Measurements from ENCODE around the gene TM2D3.
A peak's percentile ranks its signal among the peaks of the same experiment; 100 is the strongest.
"Not testable (repeated sequence)": the region's sequence is repeated elsewhere in the genome, so short reads cannot be mapped to it uniquely, and the experiment has no call there.

TM2D3 gene

DNA sequence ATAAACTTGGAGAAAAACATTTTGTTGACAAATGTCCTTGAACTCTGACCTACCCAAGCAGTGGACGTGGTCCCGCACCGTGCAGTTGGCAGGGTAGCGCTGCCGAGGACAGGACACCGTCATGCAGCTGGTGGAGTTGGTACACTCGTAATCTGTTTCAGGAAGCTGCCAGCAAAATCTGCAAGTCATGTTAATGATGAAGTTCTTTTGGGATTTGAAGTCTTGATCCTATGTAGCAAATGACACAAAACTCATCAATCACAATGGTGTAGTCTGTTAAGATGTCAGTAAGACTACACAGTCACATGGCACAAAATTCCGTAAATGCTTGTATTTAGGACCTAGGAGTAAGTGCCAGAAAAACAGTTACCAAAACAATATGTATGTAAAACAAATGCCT, 5.5 kb downstream of the TM2D3 start:
- H3K4me1 Mint-ChIP-seq (ENCODE audit: low read depth), result peaks cover 57% of the 10 kb centered on the region
- H3K4me3 Mint-ChIP-seq, result no peak overlapping the region
- H3K27ac Mint-ChIP-seq, result peak overlapping the region; percentile 54

DNA sequence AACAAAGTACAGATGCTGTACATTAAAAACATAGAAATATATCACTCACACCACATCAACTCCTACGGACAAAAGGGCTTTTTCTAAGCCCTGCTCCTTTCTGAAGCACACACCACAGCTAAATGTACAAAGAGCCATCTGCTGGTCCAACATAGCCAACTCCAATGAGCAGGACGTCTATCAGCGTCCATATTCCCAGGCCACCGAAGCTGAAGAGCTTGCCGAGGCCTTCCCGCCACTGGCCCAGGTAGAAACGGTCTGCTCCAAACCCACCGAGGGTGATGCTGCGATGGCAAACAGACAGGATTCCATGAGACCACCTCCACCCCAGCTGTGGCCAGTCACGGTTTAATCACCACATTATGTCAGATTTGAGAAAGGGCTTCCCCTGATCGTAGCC, 9.8 kb downstream of the TM2D3 start:
- no peaks in the 10 kb centered on the region for H3K27me3 Mint-ChIP-seq
- peaks cover 9% of the 10 kb centered on the region for H3K36me3 Mint-ChIP-seq
- H3K4me1 Mint-ChIP-seq (ENCODE audit: low read depth), result peaks cover 32% of the 10 kb centered on the region

More for the DNA sequence above, 5.5 kb downstream of the TM2D3 start:
- Mint-ChIP-seq H3K36me3 (peaks cover 4% of the 10 kb centered on the region), H3K27me3 (no peaks in the 10 kb centered on the region), H3K9me3 (ENCODE audit: low read depth) (no peaks in the 10 kb centered on the region)

DNA sequence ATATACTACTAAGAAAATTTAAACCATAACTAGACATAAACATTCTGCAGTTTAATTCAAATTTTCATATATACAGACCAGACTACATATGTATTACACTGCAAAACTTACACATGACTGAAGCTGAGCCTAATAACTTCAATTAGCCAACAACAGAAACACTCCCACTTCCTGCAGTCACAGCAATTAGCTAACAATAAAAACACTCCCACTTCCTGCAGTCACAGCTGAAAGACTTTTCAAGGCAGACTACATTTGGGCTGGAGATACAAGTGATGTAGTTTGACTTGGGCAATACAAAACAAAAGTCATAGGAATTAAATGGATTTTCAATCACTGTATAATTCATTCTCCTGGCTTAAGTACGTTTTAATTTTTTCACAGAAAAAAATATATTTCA, 10.3 kb downstream of the TM2D3 start:
- peak overlapping the region; percentile 74 for H3K27ac Mint-ChIP-seq

More for the DNA sequence above, 9.8 kb downstream of the TM2D3 start:
- Mint-ChIP-seq H3K4me3 (no peak overlapping the region), H3K27ac (peak overlapping the region; percentile 74), H3K9me3 (ENCODE audit: low read depth) (no peaks in the 10 kb centered on the region)

DNA sequence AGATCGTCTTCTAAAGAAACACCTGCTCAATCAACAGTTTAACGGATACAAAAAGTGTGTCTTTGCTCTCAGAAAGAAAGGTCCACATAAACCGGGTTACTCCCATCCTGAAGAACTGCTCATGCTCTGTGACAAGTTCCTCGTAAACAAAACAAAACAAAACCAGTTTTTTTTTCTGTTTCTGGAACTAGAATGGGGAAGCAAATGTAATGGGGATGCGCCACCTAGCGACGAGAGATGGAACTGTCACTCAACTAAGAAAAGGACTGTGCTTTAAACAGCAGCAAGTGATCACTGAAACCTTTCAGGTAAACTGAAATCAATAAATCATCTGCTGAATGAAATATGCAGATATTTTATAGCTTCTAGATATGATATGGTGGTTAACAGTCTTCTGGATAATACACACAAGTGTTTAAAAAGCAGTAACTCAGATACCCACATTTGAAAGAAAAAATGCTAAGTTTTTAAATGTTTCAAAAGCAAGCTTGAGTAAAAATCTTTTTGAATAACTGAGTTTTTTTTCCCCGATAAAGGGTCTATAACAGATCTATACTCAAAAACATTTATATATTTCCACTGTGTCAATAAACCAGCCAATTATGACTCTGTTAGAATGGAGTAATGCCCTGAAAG, 10.9 kb downstream of the TM2D3 start:
- peak overlapping the region; percentile 64 for H3K27ac Mint-ChIP-seq
- H3K9me3 Mint-ChIP-seq (ENCODE audit: low read depth), result no peaks in the 10 kb centered on the region
- H3K4me1 Mint-ChIP-seq (ENCODE audit: low read depth), result peaks cover 27% of the 10 kb centered on the region
- no peak overlapping the region for H3K4me3 Mint-ChIP-seq
- H3K36me3 Mint-ChIP-seq, result peaks cover 9% of the 10 kb centered on the region
- H3K27me3 Mint-ChIP-seq, result no peaks in the 10 kb centered on the region

More for the DNA sequence above, 10.3 kb downstream of the TM2D3 start:
- H3K4me1 Mint-ChIP-seq (ENCODE audit: low read depth), result peaks cover 29% of the 10 kb centered on the region
- no peaks in the 10 kb centered on the region for H3K27me3 Mint-ChIP-seq
- no peak overlapping the region for H3K4me3 Mint-ChIP-seq
- H3K36me3 Mint-ChIP-seq, result peaks cover 9% of the 10 kb centered on the region
- H3K9me3 Mint-ChIP-seq (ENCODE audit: low read depth), result no peaks in the 10 kb centered on the region

DNA sequence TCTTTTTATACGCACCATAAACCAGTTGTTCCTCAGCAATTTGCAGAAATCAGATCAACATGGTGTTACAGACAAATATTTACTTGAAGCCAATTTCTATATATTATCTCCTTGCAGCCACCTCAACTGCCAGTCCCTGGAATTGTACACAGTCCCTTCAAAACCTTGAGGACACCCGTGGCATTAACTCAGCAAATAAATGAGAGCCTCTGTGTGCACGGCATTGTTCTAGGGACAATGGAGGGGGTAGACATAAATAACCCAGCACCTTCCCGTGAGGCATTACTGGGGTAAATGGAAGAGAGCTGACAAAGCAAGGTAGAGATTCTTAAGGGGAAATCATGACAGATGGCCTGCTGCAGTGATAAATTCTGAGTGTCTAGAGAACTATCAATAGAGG, 12.5 kb downstream of the TM2D3 start:
- Mint-ChIP-seq H3K9me3 (ENCODE audit: low read depth) (no peaks in the 10 kb centered on the region), H3K4me3 (no peak overlapping the region), H3K4me1 (ENCODE audit: low read depth) (peaks cover 21% of the 10 kb centered on the region), H3K27me3 (no peaks in the 10 kb centered on the region), H3K27ac (no peak overlapping the region), H3K36me3 (peaks cover 5% of the 10 kb centered on the region)

DNA sequence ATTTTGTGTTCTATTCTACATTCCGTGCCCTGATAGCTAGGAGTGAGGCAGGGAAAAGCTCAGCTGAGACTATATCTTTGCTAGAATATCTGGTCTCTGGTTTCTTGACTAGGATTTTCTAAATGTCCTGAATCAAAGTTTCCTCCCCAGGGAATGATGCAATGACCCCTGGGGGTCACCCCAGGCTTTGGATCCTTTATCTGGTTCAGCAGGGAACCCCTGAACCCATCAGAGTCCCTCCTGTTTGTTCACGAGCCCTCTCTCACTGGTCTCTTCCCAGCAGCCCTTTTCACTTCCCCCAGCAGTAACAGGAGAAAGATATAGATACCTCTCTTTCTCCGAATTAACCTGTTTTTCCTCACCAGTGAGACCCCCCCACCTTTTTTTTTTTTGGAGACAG, 14.3 kb downstream of the TM2D3 start:
- H3K27ac Mint-ChIP-seq, result no peak overlapping the region
- no peaks in the 10 kb centered on the region for H3K27me3 Mint-ChIP-seq
- peaks cover 20% of the 10 kb centered on the region for H3K4me1 Mint-ChIP-seq (ENCODE audit: low read depth)
- no peaks in the 10 kb centered on the region for H3K9me3 Mint-ChIP-seq (ENCODE audit: low read depth)
- no peak overlapping the region for H3K4me3 Mint-ChIP-seq
- H3K36me3 Mint-ChIP-seq, result peaks cover 5% of the 10 kb centered on the region

DNA sequence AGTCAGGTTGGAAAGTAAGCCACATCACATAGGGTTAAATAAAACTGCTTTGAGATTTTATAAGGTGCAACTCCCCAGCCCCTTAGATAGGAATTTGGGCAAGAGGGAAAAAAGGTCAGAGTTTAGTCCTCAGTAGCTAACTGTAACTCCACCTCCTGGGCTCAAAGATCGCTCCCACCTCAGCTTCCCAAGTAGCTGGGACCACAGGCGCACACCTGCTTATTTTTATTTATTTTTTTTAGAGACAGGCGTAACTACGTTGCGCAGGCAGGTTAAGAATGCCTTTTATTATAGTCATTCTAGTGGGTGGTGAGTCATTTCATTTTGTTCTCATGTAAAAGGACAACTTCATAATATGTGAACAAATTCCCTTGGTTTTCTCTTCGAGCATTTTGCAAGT, 14.7 kb downstream of the TM2D3 start:
- Mint-ChIP-seq H3K9me3 (ENCODE audit: low read depth) (no peaks in the 10 kb centered on the region), H3K27me3 (no peaks in the 10 kb centered on the region), H3K27ac (no peak overlapping the region), H3K4me3 (no peak overlapping the region), H3K36me3 (peaks cover 5% of the 10 kb centered on the region), H3K4me1 (ENCODE audit: low read depth) (peaks cover 17% of the 10 kb centered on the region)

DNA sequence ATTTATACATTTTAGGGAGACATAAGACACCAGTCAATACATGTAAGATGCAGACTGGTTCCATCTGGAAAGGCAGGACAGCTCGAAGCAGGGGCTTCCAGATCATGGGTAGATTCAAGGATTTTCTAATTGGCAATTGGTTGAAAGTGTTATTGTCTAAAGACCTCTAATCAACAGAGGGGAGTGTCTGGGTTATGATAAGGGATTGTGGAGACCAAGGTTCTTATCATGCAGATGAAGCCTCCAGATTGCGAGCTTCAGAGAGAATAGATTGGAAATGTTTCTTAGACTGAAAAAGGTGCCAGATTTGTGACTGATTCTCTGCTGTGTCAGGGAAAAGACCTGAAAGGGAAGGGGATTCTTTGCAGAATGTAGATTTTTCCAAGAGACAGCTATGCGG, 15.1 kb downstream of the TM2D3 start:
- Mint-ChIP-seq H3K27me3 (no peaks in the 10 kb centered on the region), H3K9me3 (ENCODE audit: low read depth) (no peaks in the 10 kb centered on the region), H3K36me3 (peaks cover 5% of the 10 kb centered on the region), H3K4me1 (ENCODE audit: low read depth) (peaks cover 12% of the 10 kb centered on the region), H3K27ac (no peak overlapping the region), H3K4me3 (no peak overlapping the region)

DNA sequence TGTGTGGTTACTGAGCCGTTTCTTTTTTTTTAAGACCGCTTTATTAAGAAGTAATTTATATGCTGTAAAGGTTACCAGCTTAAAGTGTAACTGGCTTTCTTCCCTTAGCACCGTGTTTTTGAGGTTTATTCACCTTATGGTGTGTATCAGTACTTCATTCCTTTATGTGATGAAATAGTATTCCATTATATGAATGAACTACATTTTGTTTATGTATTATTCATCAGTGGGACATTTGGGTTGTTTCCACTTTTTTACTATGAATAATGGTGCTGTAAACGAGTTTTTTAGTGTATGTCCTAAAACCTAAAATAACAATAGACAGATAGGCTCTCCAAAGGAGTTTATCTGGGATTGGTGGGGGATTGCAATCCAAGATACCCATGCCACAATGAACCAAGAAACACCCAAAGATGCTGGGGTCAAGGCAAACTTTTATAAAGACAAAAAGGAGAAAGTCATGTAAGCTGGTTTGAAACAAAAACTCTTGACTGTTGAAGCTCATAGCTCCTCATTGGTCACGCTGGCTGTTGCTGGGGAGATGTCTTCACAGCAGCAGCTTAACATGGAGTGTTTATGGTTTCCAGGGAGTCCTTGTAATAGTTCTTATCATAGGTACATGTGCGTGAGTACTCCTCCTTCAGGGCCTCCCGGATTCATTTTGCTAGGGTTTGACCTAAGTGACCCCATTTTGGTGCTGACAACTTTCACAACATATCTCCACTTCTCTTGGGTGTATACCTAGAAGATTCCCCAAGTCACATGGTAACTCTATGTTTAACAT, 16.0 kb downstream of the TM2D3 start:
- Mint-ChIP-seq H3K4me1 (ENCODE audit: low read depth) (peaks cover 4% of the 10 kb centered on the region), H3K4me3 (no peak overlapping the region), H3K36me3 (peaks cover 5% of the 10 kb centered on the region), H3K27ac (no peak overlapping the region), H3K9me3 (ENCODE audit: low read depth) (no peaks in the 10 kb centered on the region), H3K27me3 (no peaks in the 10 kb centered on the region)

DNA sequence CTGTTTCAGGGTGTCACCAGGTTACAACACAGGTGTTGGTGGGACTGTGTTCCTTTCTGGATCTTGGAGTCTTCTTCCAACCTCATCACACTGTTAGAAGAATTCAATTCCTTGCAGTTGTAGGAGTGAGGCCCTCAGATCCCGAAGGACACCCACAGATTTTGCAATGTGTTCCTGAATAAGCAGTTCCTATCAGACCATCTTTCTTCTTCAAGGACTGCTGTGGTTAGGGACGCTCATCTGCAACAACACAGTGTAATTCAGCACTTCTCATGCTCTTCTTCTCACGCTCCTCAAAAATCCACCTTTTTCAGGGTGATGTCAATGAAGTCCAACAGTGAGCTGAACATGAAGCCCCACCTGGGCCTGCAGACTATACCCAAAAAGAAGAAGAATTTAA, 18.8 kb downstream of the TM2D3 start:
- Mint-ChIP-seq H3K27ac (no peak overlapping the region), H3K27me3 (no peaks in the 10 kb centered on the region), H3K9me3 (ENCODE audit: low read depth) (no peaks in the 10 kb centered on the region), H3K4me3 (no peak overlapping the region), H3K36me3 (no peaks in the 10 kb centered on the region), H3K4me1 (ENCODE audit: low read depth) (no peaks in the 10 kb centered on the region)

DNA sequence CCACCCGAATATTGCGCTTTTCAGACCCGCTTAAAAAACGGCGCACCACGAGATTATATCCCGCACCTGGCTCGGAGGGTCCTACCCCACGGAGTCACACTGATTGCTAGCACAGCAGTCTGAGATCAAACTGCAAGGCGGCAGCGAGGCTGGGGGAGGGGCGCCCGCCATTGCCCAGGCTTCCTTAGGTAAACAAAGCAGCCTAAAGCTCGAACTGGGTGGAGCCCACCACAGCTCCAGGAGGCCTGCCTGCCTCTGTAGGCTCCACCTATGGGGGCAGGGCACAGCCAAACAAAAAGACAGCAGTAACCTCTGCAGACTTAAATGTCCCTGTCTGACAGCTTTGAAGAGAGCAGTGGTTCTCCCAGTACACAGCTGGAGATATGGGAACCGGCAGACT, 25.5 kb downstream of the TM2D3 start:
- H3K36me3 Mint-ChIP-seq, result peaks cover 16% of the 10 kb centered on the region
- H3K27me3 Mint-ChIP-seq; H3K9me3 Mint-ChIP-seq (ENCODE audit: low read depth); H3K27ac Mint-ChIP-seq; H3K4me3 Mint-ChIP-seq: not testable (repeated sequence)
- H3K4me1 Mint-ChIP-seq (ENCODE audit: low read depth), result peaks cover 32% of the 10 kb centered on the region

DNA sequence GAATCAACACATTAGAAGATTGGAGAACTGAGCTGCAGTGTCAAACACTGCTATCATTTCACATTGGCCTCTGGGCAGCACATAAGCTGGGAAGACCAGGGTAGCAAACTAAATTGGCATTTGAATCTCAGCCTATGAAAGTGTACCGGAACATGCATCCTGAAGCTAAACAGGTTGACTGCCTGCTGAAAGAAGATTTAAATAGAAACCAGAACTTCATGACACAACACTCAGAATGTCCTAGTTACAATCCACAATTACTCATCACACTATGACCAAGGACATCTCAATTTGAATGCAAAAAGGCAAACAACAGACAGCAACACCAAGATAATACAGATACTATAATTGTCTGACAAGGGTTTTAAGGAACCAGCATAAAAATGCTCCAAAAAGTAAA, 26.2 kb downstream of the TM2D3 start:
- H3K36me3 Mint-ChIP-seq, result peaks cover 18% of the 10 kb centered on the region
- H3K4me3 Mint-ChIP-seq, result no peak overlapping the region
- no peak overlapping the region for H3K27ac Mint-ChIP-seq
- H3K27me3 Mint-ChIP-seq, result no peaks in the 10 kb centered on the region
- H3K9me3 Mint-ChIP-seq (ENCODE audit: low read depth), result no peaks in the 10 kb centered on the region
- peaks cover 35% of the 10 kb centered on the region for H3K4me1 Mint-ChIP-seq (ENCODE audit: low read depth)

DNA sequence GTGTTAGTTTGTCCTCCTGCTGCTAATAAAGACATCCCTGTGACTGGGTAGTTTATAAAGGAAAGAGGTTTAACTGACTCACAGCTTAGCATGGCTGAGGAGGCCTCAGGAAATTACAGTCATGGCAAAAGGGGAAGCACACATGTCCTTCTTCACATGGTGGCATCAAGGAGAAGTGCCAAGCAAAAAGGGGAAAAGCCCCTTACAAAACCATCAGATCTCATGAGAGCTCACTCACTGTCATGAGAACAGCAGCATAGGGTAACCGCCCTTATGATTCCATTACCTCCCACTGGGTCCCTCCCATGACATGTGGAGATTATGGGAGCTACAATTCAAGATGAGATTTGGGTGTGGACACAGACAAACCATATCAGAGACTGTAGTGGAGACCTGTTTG, 27.0 kb downstream of the TM2D3 start:
- Mint-ChIP-seq H3K9me3 (ENCODE audit: low read depth) (no peaks in the 10 kb centered on the region), H3K4me1 (ENCODE audit: low read depth) (peaks cover 35% of the 10 kb centered on the region), H3K4me3 (no peak overlapping the region), H3K27me3 (no peaks in the 10 kb centered on the region), H3K27ac (no peak overlapping the region), H3K36me3 (peaks cover 18% of the 10 kb centered on the region)

DNA sequence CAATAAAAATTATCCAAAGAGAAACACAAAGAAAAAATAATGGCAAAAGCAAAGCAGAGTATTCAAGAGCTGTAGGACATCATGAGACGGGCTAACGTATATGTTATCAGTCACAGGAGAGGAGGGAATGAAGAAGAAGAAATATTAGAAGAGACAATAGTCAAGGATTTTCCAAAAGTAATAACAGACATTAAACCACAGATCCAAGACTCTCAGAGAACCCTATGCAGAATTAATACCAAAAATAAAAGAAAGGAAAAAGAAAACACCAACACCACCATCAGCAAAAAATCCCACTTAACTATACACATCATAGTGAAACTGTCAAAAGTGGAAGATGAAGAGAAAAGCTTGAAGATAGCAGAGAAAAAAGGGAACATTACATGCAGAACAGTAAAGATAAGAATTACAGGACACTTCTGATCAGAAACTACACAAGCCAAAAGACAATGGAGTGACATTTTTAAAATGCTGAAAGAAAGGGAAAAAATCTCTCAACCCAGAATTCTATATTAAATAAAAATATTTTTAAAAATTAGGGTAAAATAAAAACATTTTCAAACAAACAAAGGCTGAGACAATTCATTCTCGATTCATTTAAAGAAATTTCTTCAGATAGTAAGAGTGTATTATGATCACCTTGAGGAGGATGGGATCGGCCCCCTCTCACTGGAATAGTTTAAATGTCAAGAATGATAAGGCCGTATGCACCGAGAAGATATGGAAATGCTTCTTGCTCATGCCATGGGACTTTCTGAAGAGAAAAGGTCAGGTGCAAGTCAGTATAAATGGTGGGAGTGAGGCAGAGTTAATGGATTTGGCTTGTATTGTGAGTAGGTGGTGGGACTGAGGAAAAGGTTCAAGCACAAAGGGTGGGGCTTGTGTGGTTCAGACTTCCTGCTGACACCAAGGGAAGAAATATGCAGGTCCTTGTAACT, 28.5 kb downstream of the TM2D3 start:
- H3K4me3 Mint-ChIP-seq, result no peak overlapping the region
- peaks cover 18% of the 10 kb centered on the region for H3K36me3 Mint-ChIP-seq

DNA sequence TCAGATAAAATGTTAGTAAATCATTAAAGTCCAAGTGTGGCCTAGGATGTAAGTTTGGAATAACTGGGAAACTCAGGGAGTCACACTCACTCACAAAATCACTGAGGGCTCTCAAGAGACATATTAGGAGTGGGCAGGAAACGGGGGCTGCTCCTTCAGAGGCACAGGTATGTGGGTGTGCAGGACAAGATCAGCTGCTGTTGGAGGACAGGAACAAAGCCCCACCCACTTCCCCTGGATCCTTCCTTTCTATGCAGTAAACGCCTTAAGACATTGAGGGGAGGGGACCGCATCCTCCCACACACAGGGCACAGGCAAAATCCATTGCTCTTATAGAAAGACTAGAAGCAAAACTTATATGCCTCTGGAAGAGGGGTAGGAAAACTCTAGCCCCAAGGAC, 30.2 kb downstream of the TM2D3 start:
- Mint-ChIP-seq H3K4me1 (ENCODE audit: low read depth) (peaks cover 36% of the 10 kb centered on the region), H3K4me3 (no peak overlapping the region), H3K9me3 (ENCODE audit: low read depth) (no peaks in the 10 kb centered on the region), H3K36me3 (peaks cover 20% of the 10 kb centered on the region), H3K27me3 (no peaks in the 10 kb centered on the region), H3K27ac (no peak overlapping the region)

More for the DNA sequence above, 28.5 kb downstream of the TM2D3 start:
- Mint-ChIP-seq H3K4me1 (ENCODE audit: low read depth) (peaks cover 36% of the 10 kb centered on the region), H3K9me3 (ENCODE audit: low read depth) (no peaks in the 10 kb centered on the region), H3K27me3 (no peaks in the 10 kb centered on the region), H3K27ac (peak overlapping the region; percentile 61)
